Measurements from ENCODE around the gene DLL4. TPM values are rescaled to one million over a fixed set of nuclear protein-coding genes. Genes with fewer than 3 reads are reported as not detected.

Gene DLL4
- total RNA-seq, 2 experiments from 2014 or later, result 0.12 TPM; not detected in 1

DNA sequence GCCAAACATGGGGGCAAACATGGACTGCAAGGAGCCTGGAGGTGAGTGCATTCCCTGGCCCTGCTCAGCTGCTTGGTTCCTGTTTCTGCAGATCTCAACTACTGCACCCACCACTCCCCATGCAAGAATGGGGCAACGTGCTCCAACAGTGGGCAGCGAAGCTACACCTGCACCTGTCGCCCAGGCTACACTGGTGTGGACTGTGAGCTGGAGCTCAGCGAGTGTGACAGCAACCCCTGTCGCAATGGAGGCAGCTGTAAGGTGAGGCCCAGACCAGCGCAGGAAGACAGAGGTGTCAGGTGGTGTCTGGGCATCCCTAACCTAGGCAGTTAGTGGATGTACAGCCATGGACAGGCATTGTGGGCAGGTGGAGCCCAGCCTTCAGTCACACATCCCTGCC lies 5.3 kb downstream of the DLL4 start:
- H3K27ac Mint-ChIP-seq, result no peak overlapping the region
- H3K4me3 Mint-ChIP-seq, result no peak overlapping the region
- no peaks in the 10 kb centered on the region for H3K9me3 Mint-ChIP-seq (ENCODE audit: low read depth)
- H3K27me3 Mint-ChIP-seq, result peaks cover 35% of the 10 kb centered on the region
- CTCF ChIA-PET, result interaction anchor here (0.5 to 0.9 kb wide), 2 partner anchors 30 to 376 kb away, joined by 3 to 4 read pairs; no protein-coding TSS in a partner anchor
- peaks cover 25% of the 10 kb centered on the region for H3K4me1 Mint-ChIP-seq
- no peak for DNase-seq
- no peak for ATAC-seq
- no peaks in the 10 kb centered on the region for H3K36me3 Mint-ChIP-seq

DNA sequence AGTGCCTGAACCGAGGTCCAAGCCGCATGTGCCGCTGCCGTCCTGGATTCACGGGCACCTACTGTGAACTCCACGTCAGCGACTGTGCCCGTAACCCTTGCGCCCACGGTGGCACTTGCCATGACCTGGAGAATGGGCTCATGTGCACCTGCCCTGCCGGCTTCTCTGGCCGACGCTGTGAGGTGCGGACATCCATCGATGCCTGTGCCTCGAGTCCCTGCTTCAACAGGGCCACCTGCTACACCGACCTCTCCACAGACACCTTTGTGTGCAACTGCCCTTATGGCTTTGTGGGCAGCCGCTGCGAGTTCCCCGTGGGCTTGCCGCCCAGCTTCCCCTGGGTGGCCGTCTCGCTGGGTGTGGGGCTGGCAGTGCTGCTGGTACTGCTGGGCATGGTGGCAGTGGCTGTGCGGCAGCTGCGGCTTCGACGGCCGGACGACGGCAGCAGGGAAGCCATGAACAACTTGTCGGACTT lies 7.1 kb downstream of the DLL4 start:
- ATAC-seq (no peak), DNase-seq (no peak)
- H3K27ac Mint-ChIP-seq, result no peak overlapping the region
- H3K4me1 Mint-ChIP-seq, result peaks cover 18% of the 10 kb centered on the region
- no peak overlapping the region for H3K4me3 Mint-ChIP-seq
- H3K9me3 Mint-ChIP-seq (ENCODE audit: low read depth), result no peaks in the 10 kb centered on the region
- H3K27me3 Mint-ChIP-seq, result peaks cover 17% of the 10 kb centered on the region
- H3K36me3 Mint-ChIP-seq, result no peaks in the 10 kb centered on the region
- CTCF ChIA-PET, result interaction anchor here (1.4 kb wide), 1 partner anchor 16 kb away, joined by 3 read pairs; no protein-coding TSS in a partner anchor

DNA sequence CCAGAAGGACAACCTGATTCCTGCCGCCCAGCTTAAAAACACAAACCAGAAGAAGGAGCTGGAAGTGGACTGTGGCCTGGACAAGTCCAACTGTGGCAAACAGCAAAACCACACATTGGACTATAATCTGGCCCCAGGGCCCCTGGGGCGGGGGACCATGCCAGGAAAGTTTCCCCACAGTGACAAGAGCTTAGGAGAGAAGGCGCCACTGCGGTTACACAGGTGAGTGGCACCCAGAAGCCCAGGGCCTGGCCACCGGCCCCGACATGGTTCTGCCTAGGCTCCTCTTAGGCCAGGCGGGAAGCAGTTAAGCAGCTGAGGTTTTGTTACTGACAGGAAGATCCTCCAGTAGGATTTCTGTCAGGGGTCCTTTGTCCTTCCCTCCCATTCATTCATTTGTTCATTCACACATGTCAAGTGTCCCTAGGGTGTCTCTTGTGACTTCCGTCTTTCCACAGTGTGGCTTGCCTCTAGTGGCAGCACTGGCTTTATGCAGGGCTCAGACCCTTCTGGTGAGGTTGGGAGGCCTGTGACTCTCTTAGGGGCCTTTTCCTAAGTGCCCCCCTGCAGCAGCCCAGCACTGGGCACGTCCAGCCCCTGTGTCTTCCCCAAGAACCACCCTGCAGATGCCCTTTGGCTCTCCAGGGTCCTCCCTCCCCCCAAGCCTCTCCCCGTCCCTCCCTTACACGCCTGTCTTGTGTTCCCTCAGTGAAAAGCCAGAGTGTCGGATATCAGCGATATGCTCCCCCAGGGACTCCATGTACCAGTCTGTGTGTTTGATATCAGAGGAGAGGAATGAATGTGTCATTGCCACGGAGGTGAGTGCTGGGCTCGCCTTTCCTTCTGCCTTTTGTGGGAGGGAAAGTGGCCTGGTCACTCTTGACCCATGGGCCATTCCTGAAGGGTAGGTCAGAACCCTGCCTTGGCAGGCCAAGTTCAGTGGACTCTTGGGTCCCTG lies 7.8 kb downstream of the DLL4 start:
- Mint-ChIP-seq H3K9me3 (ENCODE audit: low read depth) (no peaks in the 10 kb centered on the region), H3K36me3 (no peaks in the 10 kb centered on the region), H3K4me1 (peaks cover 14% of the 10 kb centered on the region), H3K27me3 (peaks cover 9% of the 10 kb centered on the region), H3K4me3 (no peak overlapping the region), H3K27ac (no peak overlapping the region)
- no peak for DNase-seq
- CTCF ChIA-PET, result interaction anchor here (1.0 to 1.4 kb wide), 2 partner anchors 15 to 87 kb away, joined by 3 read pairs; no protein-coding TSS in a partner anchor
- ATAC-seq, result no peak

- CTCF ChIA-PET, result interaction anchor here (1.0 kb wide), 1 partner anchor 86 kb away, joined by 3 read pairs; no protein-coding TSS in a partner anchor
- no peaks in the 10 kb centered on the region for H3K36me3 Mint-ChIP-seq
- no peak overlapping the region for H3K4me3 Mint-ChIP-seq
- peaks cover 6% of the 10 kb centered on the region for H3K27me3 Mint-ChIP-seq
- no peaks in the 10 kb centered on the region for H3K9me3 Mint-ChIP-seq (ENCODE audit: low read depth)
- H3K4me1 Mint-ChIP-seq, result peaks cover 15% of the 10 kb centered on the region
- ATAC-seq, result no peak
- no peak overlapping the region for H3K27ac Mint-ChIP-seq
- no peak for DNase-seq
Measured at GRCh38 chr15:40937762-40938535, 8.8 kb downstream of the DLL4 start.

DNA sequence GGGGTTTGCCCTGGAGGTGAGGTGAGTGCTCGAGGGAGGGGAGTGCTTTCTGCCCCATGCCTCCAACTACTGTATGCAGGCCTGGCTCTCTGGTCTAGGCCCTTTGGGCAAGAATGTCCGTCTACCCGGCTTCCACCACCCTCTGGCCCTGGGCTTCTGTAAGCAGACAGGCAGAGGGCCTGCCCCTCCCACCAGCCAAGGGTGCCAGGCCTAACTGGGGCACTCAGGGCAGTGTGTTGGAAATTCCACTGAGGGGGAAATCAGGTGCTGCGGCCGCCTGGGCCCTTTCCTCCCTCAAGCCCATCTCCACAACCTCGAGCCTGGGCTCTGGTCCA lies 9.4 kb downstream of the DLL4 start:
- CTCF ChIA-PET, result no interaction called here
- ATAC-seq (no peak), DNase-seq (no peak)
- no peaks in the 10 kb centered on the region for H3K36me3 Mint-ChIP-seq
- no peak overlapping the region for H3K4me3 Mint-ChIP-seq
- H3K4me1 Mint-ChIP-seq, result peaks cover 19% of the 10 kb centered on the region
- H3K27me3 Mint-ChIP-seq, result peaks cover 5% of the 10 kb centered on the region
- no peak overlapping the region for H3K27ac Mint-ChIP-seq
- no peaks in the 10 kb centered on the region for H3K9me3 Mint-ChIP-seq (ENCODE audit: low read depth)

GRCh38 chr15:40940296-40940801 lies 11.2 kb downstream of the DLL4 start:
- H3K27me3 Mint-ChIP-seq, result peaks cover 4% of the 10 kb centered on the region
- CTCF ChIA-PET, result interaction anchor here (1.2 to 5.2 kb wide), 12 partner anchors 10 to 291 kb away, joined by 3 to 102 read pairs (median 12); partner anchors contain the start of genes CHAC1, CHP1, DLL4 and EXD1
- no peaks in the 10 kb centered on the region for H3K9me3 Mint-ChIP-seq (ENCODE audit: low read depth)
- H3K36me3 Mint-ChIP-seq, result no peaks in the 10 kb centered on the region
- no peak overlapping the region for H3K27ac Mint-ChIP-seq
- no peak for DNase-seq
- peaks cover 24% of the 10 kb centered on the region for H3K4me1 Mint-ChIP-seq
- H3K4me3 Mint-ChIP-seq, result no peak overlapping the region
- ATAC-seq, result no peak

DNA sequence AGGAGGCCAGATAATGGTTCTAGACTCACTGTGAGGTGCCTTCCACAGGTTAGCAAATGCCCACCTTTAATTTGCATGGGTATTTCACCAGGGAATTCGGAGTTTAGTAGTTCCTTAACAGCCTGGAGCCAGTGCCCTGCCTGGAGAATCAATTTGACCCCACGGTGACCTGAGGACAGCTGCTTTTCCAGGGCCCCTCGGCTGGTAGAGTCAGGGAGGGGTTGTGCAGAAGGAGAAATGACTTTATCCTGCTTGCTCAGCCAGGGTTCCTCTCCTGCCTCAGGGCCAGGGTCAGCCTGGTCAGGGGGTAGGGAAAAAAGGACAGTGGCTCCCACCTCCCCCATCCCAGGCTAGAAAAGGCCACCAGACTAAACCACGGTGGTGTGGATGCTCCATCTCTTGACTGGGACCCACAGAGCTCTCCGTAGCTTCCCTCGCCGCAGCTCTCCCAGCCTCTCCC lies 12.0 kb downstream of the DLL4 start:
- DNase-seq, result no peak
- Mint-ChIP-seq H3K27ac (peak overlapping the region; percentile 28), H3K9me3 (ENCODE audit: low read depth) (no peaks in the 10 kb centered on the region), H3K4me1 (peaks cover 30% of the 10 kb centered on the region), H3K27me3 (peaks cover 4% of the 10 kb centered on the region), H3K36me3 (no peaks in the 10 kb centered on the region), H3K4me3 (peak overlapping the region; percentile 11)
- ATAC-seq, result no peak
- CTCF ChIA-PET, result interaction anchor here (0.5 to 5.2 kb wide), 26 partner anchors 11 to 333 kb away, joined by 3 to 102 read pairs (median 4); partner anchors contain the start of genes CHAC1, CHP1, DLL4 and EXD1

GRCh38 chr15:40941528-40942336 lies 12.6 kb downstream of the DLL4 start:
- peaks cover 32% of the 10 kb centered on the region for H3K4me1 Mint-ChIP-seq
- H3K4me3 Mint-ChIP-seq, result peak overlapping the region; percentile 74
- H3K36me3 Mint-ChIP-seq, result no peaks in the 10 kb centered on the region
- H3K27me3 Mint-ChIP-seq, result peaks cover 4% of the 10 kb centered on the region
- no peak overlapping the region for H3K27ac Mint-ChIP-seq
- ATAC-seq, result peak; percentile 90
- H3K9me3 Mint-ChIP-seq (ENCODE audit: low read depth), result no peaks in the 10 kb centered on the region
- DNase-seq, result peak; percentile 76
- CTCF ChIA-PET, result interaction anchor here (0.5 to 5.2 kb wide), 36 partner anchors 12 to 352 kb away, joined by 3 to 102 read pairs (median 4); partner anchors contain the start of genes CHAC1, CHP1, DLL4 and EXD1

GRCh38 chr15:40942337-40942854 lies 13.3 kb downstream of the DLL4 start:
- Mint-ChIP-seq H3K27ac (peak overlapping the region; percentile 61), H3K4me3 (peak overlapping the region; percentile 74), H3K27me3 (peaks cover 4% of the 10 kb centered on the region), H3K36me3 (no peaks in the 10 kb centered on the region), H3K4me1 (peaks cover 32% of the 10 kb centered on the region), H3K9me3 (ENCODE audit: low read depth) (no peaks in the 10 kb centered on the region)
- CTCF ChIA-PET, result interaction anchor here (0.6 to 5.2 kb wide), 28 partner anchors 12 to 332 kb away, joined by 3 to 102 read pairs (median 5); partner anchors contain the start of genes CHAC1, CHP1, DLL4 and EXD1
- DNase-seq, result no peak
- ATAC-seq, result peak; percentile 26

DNA sequence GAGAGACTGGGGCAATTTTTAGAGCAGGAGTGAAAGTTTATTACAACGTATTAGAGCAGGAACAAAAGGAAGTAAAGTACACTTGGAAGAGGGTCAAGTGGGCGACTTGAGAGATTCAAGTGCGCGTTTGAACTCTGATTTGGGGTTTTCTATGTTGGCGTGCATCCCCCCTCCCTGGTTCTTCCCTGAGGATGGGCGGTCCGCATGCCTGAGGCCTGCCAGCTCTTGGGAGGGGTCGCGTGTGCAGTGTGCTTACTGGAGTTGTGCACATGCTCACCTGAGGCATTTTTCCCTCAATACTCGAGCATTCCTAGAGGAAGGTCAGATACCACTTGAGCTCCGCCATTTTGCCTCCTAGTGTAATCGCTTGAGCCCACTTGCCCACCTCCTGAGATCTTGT lies 13.7 kb downstream of the DLL4 start:
- H3K36me3 Mint-ChIP-seq, result no peaks in the 10 kb centered on the region
- no peak for ATAC-seq

DNA sequence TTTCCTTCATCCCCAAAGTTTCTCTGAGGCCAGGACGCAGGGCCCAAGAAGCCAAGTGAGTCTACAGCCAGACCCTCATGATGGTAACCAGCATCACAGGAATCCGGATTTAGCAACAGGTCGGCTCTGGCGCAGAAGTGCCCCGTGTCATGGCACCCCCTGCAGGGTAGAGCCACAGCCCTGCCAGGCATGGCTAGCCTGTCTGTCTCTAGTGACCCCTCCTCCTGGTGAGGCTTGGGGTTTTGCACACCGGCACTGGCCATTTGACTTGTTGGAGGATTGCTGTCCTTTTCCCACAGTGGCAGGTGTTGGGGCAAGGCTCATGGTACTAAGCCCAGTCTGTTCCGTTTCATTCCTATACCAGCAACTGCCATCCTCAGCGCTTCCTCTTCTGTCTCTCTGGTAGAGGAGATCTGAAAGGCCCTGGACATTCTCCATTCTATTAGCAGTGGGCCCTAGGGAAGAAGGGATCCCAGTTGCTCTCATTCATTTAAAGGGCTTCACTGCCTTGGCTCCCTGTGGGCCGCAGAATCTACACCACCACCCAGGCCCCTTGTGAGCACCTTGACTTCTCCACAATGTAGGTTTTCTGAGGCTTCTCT lies 14.7 kb downstream of the DLL4 start:
- no peak overlapping the region for H3K4me3 Mint-ChIP-seq
- CTCF ChIA-PET, result interaction anchor here (0.9 to 5.2 kb wide), 5 partner anchors 10 to 85 kb away, joined by 3 to 102 read pairs (median 54); partner anchors contain the start of genes CHAC1 and DLL4

More for the DNA sequence above, 13.7 kb downstream of the DLL4 start:
- CTCF ChIA-PET, result interaction anchor here (0.6 to 5.2 kb wide), 20 partner anchors 11 to 305 kb away, joined by 3 to 102 read pairs (median 6); partner anchors contain the start of genes CHAC1, CHP1, DLL4 and EXD1
- peaks cover 32% of the 10 kb centered on the region for H3K4me1 Mint-ChIP-seq
- H3K27ac Mint-ChIP-seq, result no peak overlapping the region
- H3K9me3 Mint-ChIP-seq (ENCODE audit: low read depth), result no peaks in the 10 kb centered on the region
- H3K27me3 Mint-ChIP-seq, result peaks cover 4% of the 10 kb centered on the region
- no peak for DNase-seq
- H3K4me3 Mint-ChIP-seq, result peak overlapping the region; percentile 74

More for the DNA sequence above, 14.7 kb downstream of the DLL4 start:
- H3K9me3 Mint-ChIP-seq (ENCODE audit: low read depth), result no peaks in the 10 kb centered on the region
- ATAC-seq (no peak), DNase-seq (no peak)
- H3K27ac Mint-ChIP-seq, result no peak overlapping the region
- H3K36me3 Mint-ChIP-seq, result no peaks in the 10 kb centered on the region
- peaks cover 32% of the 10 kb centered on the region for H3K4me1 Mint-ChIP-seq
- H3K27me3 Mint-ChIP-seq, result peaks cover 4% of the 10 kb centered on the region
